ENCODE measurements around the gene RPS27.
"Not testable (repeated sequence)": the region's sequence is repeated elsewhere in the genome, so short reads cannot be mapped to it uniquely, and the experiment has no call there.

RPS27 gene

DNA sequence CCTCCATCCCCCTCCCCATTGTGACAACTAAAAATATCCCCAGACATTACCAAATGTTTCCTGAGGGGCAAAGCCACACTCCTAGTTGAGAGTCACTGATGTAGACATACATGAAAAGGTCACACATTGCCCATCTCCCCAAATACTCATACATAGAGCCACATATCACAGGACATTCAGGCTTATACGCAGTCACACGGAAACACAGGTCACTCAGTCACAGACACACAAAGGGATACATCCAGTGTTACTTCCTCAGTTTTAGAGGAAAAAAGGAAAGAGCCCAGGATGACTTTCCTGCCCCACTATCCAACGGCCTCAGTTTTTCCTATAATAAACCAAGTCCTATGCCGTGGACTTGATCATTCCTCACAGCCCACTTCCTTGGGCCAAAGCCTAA lies 29.1 kb upstream of the RPS27 start:
- no peak for DNase-seq (ENCODE audit: low read depth in 2 of 2)

DNA sequence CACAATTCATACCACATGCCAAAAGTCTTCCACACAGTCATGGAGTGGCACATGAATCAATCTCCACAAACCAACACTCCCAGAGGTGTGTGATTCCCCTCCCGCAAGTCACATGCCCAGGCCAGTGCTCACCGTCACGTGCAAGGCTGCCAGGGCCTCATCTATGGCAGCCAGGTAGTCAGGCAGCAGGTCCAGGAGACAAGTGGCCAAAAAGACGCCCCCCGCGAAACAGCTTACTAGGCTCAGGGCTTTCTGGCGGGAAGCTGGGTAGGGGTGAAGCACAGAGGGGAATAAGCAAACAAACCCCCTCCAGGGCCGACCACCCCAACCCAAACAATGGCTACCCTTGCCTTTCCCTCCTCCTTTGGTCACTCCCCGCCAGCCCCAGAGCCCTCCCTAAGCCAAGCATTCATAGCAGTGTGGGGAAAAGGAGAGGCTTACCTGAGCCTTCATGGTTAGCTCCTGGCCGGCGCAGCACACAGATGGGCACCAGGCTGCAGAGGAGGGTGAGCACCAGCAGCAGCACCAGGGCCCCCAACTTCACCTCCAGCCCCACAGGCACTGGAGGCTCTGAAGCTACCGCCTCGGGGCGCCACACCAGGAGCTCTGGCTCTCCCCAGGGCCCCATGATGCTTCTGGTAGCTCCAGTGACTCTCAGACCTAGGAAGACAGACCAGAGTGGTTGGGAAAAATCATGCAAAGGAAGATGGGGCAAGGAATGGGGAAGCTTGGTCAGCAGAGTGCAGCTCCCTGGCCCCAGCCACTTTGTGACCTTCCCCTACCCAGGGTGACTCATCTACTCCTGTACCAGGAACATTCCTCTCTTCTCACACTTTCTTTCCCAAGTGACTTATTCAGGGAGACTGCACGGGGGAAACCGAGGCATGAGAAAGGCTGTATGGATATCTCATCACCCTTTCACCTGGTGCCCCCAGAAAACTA lies 28.2 kb upstream of the RPS27 start:
- DNase-seq (ENCODE audit: low read depth in 2 of 2): no peak

DNA sequence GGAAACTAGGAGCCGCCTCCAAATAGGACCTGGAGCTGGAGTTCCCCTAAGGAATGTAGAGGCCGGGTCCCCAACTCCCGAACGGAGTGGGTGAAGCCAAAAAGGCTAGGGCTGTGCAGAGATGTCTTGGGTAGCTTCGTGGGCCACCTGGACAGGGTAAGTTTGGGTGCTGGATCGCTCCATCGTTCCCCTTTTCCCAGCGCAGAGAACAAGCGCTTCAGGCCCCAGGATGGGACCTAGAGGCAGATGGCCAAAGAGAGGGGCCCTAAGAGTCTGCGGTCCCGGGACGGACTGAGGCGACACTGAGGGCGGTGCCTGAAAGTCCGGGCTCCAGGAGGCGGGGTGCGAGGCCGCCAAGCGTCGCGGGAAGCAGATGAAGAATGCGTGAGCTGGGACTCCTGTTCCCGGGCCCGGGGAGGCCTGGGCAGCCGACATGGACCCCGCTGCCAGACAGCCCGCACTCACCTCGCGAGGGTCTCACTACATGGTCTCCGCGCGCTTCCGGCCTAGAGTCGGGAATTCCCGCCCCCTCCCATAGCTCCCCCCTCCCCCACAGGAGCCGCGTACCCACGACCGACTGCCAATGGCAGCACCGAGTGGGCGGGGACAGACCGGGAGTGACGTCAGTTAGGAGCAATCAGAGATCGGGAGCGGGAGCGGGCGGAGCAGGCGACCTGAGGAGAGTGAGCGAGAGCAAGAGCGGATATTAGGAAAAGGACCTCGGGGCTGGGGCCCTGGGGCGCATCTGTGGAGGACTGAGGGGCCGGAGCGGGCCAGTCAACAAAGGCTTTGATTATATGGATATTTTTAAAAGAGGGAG lies 27.3 kb upstream of the RPS27 start, which contains the start of gene SLC39A1:
Gene SLC39A1 (minus strand): TSS at position 508 of the 820 bp plus-strand sequence. CDS start 822 bp downstream, outside the sequence.
- peak; percentile 88 to 98 for DNase-seq (ENCODE audit: low read depth in 2 of 2)

DNA sequence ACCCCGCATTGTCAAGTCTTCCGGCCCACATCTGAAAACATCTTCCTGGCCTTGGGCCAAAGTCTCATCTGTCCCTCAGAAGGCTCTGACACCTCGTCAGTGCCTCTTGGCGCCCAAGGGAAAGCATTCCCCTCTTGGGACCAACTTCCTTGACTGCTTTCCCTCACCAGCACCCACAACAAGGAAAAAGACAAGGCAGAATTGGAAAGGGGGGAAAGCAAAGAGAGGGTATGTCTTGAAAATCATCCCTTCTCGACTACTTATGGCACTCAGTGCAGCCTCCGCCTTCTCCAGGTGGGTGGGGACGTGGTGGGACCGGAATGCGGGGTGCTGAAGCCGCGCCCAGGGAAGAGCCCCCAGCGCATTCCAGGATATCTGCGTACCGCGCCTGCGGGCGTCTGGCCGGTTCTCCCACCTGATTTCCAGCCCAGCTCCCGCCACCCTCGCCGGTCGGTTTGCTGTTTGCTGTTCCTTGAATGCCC lies 26.7 kb upstream of the RPS27 start:
- DNase-seq (ENCODE audit: low read depth in 2 of 2): no peak

DNA sequence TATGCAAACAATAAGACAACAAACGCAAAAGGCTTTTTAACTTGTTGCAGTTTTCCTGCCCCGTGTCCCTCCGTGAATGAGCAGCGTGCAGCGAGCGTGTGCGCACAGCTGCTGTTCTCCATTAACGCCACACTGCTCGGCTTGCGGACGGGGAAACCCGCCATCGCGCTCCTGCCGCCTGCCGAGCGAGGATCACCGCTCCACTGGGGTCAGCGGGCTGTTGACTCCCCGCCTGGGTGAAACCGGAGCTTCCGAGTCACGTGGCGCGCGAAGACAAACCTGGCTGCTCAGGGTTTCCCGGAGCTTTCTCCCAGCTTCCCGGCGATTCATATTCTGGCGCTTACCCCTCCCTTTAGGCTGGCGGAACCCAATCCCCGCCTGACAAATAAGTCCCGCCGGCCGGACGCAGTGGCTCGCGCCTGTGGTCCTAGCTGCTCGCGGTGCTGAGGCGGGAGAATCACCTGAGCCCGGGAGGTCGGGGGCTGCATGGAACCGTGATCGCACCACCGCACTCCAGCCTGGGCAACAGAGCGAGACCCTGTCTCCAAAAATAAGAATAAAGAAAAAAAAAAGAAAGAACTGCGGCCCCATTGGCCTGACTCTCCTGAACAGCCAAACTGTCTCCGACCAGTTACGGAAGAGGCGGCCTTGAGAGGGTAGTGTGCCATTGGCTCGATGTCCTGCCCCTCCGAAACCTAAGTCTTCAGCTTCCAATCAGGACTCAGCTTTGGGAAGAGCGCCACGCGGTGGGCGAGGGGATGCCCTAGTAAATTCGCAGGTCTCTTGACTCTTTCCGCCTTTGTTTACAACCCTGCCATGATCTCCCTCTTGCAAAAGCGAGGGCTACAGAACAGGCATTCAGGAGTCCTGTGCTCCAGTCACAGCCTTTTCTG lies 23.2 kb upstream of the RPS27 start, which contains the start of gene CREB3L4:
Gene CREB3L4 (plus strand): TSS at position 796 of the 893 bp plus-strand sequence. CDS start 624 bp downstream, outside the sequence.
- peak; percentile 68 to 76 for DNase-seq (ENCODE audit: low read depth in 2 of 2)

DNA sequence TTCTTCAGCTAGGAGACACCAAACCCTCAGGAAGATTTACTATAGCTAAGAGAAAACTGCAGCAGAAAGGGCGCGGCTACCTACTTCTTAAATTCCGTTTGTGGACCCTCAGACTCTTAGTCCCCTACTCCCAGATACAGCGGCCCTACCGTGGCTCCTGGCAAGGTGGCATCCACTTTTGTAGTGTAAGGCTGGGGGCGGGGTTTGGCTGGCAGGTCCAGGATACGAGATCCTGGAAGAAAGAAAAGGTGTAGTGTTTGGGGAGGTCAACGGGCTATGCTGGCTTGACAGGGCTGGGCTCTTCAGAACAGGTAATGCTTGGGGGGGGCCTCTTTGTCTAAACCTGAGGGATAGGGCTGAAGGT lies 22.6 kb upstream of the RPS27 start:
- DNase-seq (ENCODE audit: low read depth in 2 of 2): no peak

DNA sequence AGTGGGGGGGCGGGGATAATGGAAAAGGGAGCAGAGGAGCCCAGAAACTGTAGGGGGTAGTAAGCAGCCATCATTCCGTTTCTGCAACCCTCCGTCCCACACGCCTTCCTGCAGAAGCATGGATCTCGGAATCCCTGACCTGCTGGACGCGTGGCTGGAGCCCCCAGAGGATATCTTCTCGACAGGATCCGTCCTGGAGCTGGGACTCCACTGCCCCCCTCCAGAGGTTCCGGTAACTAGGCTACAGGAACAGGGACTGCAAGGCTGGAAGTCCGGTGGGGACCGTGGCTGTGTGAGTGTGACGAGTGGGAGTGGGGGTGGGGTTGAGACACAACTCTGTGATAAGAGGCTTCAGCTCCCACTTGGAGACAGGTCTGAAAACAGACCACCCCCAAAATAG lies 22.2 kb upstream of the RPS27 start:
- no peak for DNase-seq (ENCODE audit: low read depth in 2 of 2)

DNA sequence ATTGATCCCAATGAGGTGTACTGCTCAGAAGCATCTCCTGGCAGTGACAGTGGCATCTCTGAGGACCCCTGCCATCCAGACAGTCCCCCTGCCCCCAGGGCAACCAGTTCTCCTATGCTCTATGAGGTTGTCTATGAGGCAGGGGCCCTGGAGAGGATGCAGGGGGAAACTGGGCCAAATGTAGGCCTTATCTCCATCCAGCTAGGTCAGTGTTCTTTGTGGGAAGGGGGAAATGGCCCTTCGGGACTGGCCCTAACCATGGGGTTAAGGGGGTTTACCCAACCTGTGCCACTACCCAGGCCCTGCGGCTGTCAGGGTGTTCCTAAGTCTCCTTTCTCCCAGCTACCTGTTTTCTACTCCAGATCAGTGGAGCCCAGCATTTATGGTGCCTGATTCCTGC lies 21.6 kb upstream of the RPS27 start:
- DNase-seq (ENCODE audit: low read depth in 2 of 2): no peak

DNA sequence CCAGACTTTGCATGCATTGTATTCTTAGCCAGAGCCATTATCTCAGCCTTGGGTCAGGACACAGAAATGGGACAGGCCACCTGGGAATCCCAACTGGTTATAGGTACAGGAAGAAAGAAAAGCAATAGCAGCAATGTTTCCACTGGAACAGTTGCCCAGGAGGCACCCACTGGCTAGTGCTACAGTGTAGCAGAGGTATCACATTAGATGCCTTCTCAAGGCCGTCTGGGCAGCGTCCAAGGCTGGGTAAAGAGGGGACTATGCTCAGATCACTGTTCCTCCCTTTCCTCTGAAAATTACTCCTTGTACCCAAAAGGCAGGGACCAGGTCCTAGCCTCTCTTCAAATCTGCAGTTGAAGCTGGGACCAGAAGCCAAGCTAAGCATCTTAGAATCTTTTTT lies 20.2 kb upstream of the RPS27 start:
- no peak for DNase-seq (ENCODE audit: low read depth in 2 of 2)

DNA sequence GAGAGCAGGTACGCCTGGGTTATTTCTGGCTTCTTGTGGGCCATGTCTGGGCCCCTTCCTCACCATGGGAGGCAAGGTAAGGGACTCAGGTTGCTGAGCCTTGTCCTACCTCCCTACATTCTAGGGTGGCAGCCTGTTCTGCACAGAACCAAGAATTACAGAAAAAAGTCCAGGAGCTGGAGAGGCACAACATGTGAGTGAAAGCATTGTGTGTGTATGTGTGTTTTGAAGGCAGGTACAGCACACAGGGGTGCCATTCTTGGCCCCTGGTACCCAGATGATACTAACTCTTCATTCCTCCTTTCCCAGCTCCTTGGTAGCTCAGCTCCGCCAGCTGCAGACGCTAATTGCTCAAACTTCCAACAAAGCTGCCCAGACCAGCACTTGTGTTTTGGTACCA lies 17.5 kb upstream of the RPS27 start:
- DNase-seq (ENCODE audit: low read depth in 2 of 2): no peak

DNA sequence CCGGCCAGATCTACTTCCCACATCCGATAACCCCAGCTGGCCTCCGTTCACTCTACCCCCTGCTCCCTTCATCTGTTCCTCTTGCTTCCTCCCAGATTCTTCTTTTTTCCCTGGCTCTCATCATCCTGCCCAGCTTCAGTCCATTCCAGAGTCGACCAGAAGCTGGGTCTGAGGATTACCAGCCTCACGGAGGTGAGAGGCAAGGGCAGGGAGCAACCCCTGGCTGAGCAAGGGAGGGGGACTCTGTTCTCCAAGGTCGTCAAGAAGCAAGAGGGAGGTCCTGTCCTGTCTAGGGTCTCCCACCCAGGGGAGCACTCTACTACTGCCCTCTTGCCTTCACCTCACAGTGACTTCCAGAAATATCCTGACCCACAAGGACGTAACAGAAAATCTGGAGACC lies 17.0 kb upstream of the RPS27 start:
- DNase-seq (ENCODE audit: low read depth in 2 of 2): no peak

DNA sequence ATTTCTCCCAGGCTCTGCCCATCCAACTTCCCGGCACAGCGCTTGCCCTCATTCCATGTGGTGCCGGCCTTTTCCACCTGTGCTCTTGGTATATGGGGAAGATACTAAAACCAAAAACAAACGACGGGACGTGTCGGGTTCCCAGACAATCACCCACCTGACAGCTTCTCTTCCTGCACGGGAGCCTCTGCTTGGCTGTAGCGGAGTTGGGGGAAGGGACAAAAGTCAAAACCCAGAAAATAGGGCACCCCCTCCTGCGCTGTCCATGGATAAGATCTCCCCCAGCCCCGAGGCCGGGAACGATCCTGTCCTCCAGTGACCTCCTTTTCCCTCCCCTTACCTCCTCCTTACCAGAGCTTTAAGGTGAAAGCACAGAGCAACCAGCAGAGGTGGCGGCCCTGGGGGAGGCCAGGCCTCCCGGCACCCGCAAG lies 13.7 kb upstream of the RPS27 start:
- DNase-seq (ENCODE audit: low read depth in 2 of 2): no peak

DNA sequence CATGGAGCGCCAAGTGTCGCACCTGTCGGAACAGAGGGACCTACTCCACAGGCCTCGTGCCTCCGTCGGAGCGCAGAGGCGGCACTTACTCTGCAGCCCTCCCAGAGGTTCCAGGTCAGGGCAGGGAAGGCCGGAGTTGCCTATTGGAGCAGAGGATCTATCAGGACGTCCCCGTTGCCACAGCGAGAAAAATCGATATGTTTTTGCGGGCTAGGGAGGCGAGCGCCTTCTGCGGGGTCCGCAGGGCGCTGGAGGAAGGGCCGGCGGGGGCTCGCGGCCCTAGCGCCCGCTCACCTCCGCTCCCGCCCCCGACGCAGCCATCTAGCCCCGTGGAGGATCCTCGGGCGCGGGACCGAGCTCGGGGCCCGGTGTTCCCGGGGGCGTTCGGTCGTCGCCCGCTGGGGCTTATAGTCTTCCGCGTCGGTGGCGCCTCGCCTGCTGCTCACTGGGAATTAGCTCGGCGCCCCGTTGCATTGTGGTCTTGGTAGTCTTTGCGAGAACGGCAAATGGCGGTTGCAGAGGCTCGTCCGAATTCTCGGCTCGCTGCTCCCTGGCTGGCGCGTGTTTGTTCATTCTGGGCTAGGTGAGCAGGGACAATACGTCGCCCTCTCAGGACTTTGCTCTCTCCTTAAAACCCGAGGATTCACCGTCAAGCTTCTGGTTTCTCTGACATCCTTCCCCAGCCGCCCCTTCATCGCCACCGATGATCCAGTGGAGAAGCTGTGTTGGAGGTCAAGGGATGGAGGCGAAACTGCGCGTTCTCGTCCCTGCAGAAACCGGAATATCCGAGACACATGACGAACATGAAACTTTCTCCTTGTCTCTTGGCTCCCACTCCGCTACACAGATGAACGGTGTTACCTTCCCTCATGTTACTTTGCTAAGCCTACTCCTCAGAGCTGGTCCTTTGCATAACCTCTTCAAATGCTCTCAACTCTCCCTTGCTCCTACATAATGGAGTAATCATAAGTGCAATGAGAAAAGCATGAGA lies 13.0 kb upstream of the RPS27 start, which contains the start of gene JTB:
Gene JTB (minus strand): TSS at position 425 of the 991 bp plus-strand sequence. CDS start 422 bp downstream, at position 3.
- peak; percentile 73 to 86 for DNase-seq (ENCODE audit: low read depth in 2 of 2)

DNA sequence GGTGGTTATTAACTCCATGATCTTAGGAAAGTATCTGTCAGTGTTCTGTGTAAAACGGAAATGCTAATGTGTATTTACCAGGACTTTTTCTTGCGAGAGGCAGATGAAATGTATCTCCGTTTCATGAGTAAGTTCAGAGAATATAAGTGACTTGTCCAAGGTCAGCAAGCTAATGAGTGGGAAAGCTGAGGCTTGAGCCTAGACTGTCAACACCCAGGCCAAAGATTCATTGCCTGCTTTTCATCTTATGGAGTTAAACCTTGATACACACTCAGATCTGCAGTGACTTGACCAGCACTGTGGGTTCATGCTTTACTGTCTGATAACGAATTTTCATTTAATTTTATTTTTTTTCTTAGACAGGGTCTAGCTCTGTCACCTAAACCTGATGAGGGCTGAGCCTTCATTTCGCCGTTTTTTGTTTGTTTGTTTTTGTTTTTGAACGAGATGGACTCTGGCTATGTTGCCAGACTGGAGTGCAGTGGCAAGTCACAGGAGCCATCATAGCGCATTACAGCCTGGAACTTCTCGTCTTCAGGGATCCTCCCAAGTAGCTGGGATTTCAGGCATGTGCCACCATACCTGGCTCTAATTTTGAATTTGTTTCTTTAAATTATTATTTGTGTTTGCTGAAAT lies 12.2 kb upstream of the RPS27 start:
- DNase-seq (ENCODE audit: low read depth in 2 of 2): no peak

DNA sequence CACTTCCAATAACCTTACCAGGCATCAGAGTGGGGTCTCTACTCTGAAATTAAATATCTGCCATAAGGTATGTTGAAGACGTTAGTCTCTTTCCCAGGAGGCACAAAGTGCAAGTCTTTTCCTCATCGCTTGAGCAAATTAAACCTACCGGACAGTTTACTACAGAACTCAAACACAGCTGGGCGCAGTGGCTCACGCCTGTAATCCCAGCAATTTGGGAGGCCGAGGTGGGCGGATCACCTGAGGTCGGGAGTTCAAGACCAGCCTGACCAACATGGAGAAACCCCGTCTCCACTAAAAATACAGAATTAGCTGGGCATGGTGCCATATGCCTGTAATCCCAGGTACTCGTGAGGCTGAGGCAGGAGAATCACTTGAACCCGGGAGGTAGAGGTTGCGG lies 11.5 kb upstream of the RPS27 start:
- not testable (repeated sequence) for DNase-seq (ENCODE audit: low read depth in 2 of 2)

DNA sequence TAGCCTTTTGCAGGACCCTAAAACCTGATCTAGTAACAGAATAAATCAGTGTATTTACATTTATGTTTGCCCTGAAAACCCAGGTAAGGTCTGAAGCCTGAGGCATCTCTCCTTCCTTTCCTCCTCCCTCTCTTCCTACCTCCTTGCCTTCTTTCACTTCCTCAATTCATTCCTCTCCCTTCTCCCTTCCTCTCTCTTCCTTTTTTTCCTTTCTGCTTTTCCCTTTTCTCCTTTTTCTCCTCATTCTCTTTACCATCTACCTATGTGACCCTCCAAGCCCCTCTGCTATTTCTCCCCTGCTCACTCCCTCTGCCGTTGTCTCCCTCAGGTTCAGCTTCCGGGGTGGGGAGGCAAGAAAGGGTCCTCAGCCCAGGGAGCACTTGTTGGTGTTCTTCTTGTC lies 8.8 kb upstream of the RPS27 start:
- not testable (repeated sequence) for DNase-seq (ENCODE audit: low read depth in 2 of 2)

DNA sequence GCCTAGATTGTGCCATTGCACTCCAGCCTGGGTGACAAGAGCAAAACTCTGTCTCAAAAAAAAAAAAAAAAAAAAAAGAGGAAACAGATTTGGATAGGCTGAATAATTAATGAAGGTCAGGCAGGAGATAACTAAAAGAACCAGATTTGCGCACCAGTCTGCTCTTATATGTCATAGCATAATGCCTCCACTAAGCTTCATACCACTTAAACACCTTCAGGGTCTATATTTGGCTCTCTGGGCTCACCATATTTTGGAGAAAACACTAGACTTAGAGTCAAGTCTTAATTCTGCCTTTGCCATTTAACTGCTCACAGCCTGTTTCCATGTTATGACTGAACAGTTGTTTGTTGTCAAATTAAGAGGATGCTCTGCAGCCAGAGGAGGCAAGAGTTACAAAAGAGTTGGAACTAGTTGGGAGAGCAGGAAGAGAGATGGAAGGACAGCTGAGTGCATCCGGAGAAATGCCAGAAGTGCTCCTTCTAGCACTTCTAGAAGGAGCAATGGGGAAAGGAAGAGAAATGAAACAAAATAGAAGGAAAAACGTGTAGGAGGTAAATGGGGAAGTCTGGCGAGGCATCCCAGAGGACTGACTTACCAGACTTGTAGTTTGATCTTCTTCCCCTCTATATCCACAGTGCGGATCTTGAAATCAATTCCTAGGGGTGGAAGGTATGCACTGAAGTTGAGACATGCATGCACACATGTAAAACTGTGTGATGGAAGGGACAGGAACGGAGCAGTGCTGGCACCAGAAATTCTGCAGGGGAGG lies 6.3 kb upstream of the RPS27 start:
- no peak for DNase-seq (ENCODE audit: low read depth in 2 of 2)

DNA sequence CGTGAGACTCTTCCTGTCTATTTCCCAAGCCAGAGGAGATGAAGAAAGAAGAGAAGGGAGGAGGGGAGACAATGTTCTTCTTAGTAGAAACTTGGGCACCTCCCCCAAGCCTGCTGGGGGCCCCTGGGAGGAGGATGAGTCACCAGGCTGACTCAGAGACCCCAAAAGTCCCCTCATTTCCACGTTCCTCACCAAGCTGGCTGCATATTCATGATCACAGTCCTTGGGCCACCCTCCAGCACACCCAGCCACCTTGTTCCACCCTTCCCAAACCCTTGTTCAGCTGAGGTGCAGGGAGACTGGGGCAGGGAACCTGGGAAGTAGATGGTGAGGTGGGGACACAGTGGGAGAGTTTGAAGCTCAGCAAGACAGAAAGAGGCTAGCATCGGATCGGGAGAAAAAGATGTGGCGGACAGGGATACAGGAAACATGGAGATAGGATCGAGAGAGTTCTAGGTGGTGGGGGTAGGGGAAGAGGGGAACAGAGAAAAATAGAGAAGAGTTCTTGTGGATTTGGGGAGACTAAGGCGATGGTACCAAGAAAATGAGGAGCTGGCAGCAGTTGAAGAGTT lies 5.1 kb upstream of the RPS27 start:
- peak in 1 of 2 experiments; percentile 41 for DNase-seq (ENCODE audit: low read depth in 2 of 2)
